Hepatocyte (in vitro differentiated cells): Measurements from ENCODE around the gene RND1.

Experiments used
- EZH2phosphoT487 ChIP-seq: fragments of 200-600 bp; sonication (generic); IDR thresholded peaks from one replicate; pipeline ENCODE4 v1.6.1; 2018; ENCODE audit warnings: antibody characterized with exemption, mild to moderate bottlenecking, low read depth, moderate library complexity; ENCODE audit not compliant: unreplicated experiment, severe bottlenecking
- TF ChIP-seq, protein P1 (sequence below): fragments of 200-600 bp; sonication (generic); IDR thresholded peaks from 2 replicates; pipeline ENCODE4 v1.5.1; 2016; ENCODE audit warnings: antibody characterized with exemption, mild to moderate bottlenecking; ENCODE audit not compliant: poor library complexity

GRCh38 chr12:48819986-48820725 lies 45.5 kb downstream of the RND1 start:
- TF ChIP-seq, protein P1, sequence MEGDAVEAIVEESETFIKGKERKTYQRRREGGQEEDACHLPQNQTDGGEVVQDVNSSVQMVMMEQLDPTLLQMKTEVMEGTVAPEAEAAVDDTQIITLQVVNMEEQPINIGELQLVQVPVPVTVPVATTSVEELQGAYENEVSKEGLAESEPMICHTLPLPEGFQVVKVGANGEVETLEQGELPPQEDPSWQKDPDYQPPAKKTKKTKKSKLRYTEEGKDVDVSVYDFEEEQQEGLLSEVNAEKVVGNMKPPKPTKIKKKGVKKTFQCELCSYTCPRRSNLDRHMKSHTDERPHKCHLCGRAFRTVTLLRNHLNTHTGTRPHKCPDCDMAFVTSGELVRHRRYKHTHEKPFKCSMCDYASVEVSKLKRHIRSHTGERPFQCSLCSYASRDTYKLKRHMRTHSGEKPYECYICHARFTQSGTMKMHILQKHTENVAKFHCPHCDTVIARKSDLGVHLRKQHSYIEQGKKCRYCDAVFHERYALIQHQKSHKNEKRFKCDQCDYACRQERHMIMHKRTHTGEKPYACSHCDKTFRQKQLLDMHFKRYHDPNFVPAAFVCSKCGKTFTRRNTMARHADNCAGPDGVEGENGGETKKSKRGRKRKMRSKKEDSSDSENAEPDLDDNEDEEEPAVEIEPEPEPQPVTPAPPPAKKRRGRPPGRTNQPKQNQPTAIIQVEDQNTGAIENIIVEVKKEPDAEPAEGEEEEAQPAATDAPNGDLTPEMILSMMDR: no peak
- no peak for TF ChIP-seq EZH2phosphoT487
